ENCODE data around the gene MYL6B.
A peak's percentile ranks its signal among the peaks of the same experiment; 100 is the strongest.

The MYL6B gene

DNA sequence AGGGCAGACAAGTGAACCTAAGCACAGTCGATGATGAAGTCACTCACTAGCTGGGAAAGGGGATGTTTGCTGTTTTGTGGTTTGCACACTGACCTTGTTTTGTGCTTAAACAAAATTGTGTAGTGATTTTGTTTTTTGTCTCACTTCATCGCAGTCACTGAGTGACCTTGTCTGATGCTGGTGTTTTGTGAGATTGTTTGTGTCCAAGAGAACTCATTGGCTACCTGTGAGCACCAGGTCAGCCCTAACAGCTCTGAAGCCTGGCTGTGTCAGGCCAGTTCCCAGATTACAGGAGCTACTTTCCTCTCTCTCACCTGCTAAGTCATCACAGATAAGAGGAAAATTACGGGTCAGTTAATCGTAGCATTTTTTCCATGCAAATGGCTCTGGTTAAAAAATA lies 28.3 kb upstream of the MYL6B start:
- DNase-seq: no peak

DNA sequence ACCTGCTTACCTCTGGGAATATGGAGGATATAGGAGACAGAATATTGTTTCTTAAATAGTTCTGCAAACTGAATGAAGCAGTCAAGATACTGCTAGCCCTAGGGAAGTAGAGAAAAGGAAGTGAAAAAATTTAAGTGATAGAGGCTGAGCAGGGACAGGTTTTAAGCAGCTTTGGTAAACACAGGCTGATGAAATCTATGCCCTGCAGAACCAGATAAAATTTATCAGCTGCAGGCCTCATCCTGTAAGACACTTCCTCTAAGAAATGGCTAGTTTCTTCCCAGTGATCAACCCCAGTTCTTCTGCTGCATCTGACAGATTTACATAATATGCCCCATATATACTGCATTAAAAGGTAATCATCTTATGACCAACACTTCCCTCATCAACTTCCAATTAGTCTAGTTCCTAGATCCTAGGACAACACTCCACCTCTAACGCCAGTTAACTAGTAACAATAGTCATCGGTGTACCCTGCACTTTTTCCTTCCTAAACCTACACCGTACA lies 25.6 kb upstream of the MYL6B start:
- peak; percentile 92 for DNase-seq

DNA sequence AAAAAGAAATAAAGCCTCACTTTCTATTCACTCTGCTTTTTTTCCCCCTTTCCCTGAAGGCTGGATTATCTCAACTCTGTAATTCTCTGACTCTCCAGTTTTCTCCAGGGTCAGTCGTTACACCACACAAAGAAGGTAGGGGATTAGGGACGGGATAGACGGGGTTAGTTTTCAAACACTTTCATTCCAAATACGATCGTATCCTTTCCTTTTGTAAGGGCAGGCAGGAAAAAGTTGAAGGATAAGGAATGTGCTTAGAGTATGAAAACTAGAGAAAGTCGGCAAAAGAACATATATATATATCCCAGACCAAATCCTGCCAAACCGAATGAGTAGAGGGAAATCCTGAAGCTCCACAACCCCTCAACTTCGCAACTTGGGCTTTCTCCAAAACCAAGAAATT lies 24.9 kb upstream of the MYL6B start:
- DNase-seq: no peak

DNA sequence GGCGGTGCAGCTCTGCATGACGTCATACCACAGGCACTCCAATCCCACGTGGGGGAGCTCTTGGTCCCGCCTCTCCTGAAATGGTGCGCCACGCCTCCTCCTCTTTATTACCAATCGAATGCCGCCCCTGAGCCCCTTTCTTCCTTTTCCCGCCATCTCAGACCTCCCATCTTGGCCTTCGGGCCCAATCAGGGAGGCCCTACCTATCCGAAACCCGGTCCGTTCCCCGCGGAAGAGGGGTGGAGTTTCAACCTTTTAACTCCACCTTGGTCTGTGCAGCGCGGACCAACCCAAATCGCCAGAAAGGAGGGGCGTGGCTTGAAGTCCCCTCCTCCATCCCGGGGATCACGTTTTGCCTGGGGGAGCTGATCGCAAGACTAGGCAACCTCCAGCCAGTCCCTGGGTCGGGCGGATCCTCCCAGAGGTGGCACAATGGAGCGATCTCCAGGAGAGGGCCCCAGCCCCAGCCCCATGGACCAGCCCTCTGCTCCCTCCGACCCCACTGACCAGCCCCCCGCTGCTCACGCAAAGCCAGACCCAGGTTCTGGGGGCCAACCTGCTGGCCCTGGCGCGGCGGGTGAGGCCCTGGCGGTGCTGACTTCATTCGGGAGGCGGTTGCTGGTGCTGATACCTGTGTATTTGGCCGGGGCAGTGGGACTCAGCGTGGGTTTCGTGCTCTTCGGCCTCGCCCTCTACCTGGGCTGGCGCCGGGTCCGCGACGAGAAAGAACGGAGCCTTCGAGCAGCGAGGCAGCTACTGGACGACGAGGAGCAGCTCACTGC lies 24.3 kb upstream of the MYL6B start, which contains the start of gene ESYT1:
ESYT1 (plus strand) TSS at position 380 of the 782 bp plus-strand sequence; CDS start at position 433, 53 bp downstream.
- peak; percentile 100 for DNase-seq

DNA sequence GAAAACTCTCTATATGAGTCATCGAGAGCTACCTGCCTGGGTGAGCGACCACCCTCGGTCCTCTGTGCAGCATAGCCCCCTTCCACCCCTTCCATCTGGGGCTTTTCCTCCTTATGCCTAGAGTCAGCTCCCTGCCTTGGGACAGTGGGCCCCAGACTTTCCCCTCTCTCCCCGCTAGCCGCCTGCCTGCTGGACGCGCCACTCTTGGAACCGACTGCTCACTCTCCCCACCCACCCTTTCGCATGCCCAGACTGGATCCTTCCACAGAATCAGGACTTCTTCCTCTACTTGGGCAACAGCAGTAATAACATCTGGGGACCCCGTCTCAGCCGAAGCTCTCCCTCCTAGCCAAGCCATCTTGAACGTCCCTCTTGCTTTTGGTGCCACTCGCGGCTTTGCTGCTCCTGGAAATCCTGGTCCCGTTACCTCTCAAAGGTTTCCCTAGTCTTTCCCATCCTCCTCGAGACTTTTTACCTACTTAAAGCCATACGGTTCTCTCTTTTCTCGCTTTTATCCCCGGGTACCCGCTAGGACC lies 23.6 kb upstream of the MYL6B start:
- no peak for DNase-seq

DNA sequence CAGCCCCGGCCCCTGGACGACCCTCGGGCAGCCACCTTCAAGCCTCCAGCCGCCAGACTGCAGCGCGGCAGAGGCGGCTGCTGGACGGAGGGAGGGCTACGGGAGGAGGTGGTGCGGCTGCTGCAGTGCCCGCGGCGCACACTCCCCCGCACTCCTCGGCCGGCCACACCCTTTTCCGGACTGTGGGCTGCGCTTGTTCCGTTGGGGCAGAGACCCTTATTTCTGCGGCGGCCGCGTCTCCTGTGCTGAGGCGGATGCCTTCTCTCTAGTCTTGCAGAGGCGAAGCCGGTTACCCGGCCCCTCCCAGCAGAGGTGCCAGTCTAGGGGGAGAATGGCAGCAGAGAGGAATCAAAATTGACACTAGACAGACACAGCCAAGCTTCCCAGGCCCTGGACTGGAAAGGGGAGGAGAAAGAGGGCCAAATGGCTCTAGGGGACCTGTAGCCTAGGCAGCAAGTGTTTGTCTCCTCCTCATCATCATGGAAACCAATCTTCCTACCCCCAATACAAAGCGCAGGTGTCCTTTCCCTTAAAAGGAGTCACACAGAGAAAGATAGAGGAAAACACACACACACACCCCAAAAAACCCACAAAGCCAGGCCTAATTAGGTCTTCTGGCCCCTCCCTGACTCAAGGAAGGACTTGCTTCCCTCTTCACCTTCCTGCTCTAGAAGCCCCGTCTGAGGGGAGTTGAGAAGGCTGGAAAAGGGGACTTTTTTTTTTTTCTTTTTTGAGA lies 23.0 kb upstream of the MYL6B start:
- DNase-seq: peak; percentile 64

DNA sequence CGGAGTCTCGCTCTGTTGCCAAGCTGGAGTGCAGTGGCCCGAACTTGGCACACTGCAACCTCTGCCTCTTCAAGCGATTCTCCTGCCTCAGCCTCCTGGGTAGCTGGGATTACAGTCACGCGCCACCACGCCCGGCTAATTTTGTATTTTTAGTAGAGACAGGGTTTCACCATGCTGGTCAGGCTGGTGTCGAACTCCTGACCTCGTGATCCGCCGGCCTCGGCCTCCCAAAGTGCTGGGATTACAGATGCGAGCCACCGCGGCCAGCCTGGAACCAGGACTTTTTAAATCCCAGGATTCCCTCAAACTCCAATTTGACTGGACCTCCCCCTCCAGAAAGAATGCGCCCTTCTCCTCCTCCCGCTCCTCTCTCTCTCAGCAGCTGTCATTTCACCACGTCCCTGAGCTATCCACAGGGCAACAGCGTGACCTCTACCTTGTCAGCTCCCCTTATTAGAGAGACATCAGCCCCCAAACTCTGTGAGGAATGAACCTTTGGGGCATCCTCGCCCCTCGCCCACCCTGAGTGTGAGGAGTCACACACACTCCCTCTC lies 22.4 kb upstream of the MYL6B start:
- no peak for DNase-seq

DNA sequence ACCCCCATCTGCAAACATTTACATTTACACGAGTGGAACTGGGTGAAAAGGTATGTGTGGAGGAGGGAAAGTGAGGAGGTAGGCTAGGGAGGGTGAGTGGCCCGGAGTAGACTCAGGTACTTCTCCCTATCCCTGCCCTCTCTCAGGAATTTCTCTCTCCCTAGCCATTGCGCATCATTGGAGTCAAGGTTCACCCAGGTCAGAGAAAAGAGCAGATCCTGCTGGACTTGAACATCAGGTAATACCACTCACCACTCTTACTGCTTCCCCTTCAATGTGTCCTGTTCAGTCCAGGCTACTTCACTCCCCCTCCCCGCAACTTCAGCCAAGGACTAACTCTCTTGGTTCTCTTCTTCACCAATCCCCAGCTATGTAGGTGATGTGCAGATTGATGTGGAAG lies 21.5 kb upstream of the MYL6B start:
- DNase-seq: no peak

DNA sequence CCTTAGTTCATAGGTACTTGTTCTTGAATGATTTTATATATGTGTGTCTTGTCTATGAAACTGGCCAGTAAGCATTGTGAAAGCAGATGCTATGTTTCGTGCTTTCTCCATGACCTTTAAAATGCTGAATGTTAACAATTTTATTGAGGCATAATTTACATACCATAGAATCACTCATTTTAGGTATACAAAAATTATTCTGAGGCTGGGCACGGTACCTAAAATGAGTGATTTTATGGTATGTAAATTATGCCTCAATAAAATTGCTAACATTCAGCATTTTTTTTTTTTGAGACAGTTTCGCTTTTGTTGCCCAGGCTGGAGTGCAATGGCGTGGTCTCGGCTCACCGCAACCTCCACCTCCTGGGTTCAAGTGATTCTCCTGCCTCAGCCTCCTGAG lies 17.5 kb upstream of the MYL6B start:
- DNase-seq: no peak

DNA sequence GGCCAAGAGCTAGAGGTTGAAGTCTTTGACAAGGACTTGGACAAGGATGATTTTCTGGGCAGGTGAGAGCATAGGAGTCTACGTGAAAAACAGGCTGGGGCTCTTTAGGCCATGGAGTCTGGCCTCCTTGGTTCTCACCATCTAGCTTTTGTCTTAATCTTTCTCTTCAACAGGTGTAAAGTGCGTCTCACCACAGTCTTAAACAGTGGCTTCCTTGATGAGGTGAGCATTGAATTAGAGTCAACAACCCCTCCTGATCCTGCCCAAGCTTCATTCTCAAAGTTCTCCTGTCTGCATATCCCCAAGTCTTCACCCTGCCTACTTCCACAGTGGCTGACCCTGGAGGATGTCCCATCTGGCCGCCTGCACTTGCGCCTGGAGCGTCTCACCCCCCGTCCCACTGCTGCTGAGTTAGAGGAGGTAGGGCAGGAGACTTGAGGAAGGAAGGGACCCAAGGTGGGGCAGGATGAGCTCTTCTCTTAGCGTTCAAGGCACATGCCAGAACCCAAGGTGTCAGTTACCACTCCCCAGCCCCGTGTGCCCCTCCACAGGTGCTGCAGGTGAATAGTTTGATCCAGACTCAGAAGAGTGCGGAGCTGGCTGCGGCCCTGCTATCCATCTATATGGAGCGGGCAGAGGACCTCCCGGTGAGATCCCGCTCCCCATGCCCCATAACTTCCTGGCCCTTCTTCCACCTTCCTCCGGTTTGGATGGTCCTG lies 14.4 kb upstream of the MYL6B start:
- no peak for DNase-seq

DNA sequence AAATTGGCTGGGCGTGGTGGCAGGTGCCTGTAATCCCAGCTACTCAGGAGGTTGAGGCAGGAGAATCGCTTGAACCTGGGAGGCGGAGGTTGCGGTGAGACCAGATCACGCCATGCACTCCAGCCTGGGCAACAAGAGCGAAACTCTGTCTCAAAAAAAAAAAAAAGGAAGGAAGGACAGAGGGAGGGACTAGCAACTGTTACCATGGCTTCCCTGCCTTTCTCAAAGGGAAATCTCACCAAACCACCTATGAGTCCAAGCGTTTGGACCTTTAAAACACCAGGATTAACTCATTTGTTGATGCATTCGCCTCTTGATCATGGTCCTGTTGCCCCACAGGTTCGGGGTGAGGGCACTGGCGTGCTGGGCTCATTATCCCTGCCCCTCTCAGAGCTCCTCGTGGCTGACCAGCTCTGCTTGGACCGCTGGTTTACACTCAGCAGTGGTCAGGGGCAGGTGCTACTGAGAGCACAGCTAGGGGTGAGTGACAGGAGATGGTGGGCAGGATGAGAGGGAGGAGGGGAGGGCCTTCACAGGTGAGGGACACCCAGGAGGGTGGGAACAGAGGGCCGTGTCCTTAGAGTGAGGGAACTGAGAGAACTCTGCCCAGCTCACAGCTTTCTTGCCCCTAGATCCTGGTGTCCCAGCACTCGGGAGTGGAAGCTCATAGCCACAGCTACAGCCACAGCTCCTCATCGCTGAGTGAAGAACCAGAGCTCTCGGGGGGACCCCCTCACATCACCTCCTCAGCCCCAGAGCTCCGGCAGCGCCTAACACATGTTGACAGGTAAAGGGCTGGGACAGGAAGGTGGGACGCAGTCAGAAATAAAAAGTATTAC lies 10.2 kb upstream of the MYL6B start:
- peak; percentile 34 for DNase-seq

DNA sequence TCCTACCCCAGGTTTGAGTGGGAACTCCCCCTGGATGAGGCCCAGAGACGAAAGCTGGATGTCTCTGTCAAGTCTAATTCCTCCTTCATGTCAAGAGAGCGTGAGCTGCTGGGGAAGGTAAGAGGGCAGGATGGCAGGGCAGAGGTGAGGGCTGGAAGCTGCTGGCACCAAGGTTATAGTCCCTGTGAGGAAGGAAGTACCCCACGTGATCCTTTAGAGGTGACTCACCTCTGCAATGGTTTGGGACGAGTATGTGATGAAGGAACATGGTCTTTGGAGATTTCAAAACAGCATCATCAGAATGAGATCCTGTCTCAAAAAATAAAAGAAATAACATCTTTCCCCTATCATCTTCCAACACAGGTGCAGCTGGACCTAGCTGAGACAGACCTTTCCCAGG lies 9.2 kb upstream of the MYL6B start:
- no peak for DNase-seq

DNA sequence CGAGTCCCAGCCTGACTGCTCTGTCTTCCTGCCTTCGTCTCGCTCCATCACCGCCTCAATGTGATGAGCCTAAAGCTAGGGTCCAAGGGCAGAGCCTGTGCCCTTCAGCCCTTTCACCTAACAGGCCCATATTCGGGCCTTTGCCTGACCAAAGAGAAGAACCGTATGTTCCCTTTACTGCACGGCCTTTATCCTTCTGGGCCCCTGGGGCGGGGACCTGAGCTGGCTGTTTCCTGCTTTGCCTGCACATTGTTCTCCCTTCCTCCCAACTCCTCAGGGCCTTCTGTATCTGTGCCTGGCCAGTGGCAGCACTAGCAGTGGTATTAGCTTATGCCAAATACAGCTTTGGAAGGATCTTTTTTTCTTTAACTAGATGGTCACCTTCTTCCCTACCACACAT lies 8.5 kb upstream of the MYL6B start:
- DNase-seq: no peak

DNA sequence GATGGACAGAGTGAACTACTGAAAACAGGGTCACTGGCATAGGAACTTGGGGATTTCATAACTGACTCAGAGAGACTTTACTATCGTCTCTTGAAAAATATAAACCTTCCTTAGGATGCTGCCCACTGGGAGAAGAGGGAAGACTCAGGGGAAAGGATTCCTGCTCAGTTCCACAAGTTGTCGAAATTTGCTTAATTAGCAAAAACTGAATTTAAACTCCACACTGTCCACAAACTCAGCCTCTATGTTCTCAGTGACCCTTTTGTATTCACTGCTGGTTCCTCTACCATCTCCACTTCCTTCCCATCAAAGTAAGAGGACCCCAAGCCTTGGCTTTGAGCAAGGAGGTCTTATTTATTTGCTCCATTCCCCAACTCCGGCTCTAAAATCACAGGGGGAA lies 7.2 kb upstream of the MYL6B start:
- DNase-seq: no peak

DNA sequence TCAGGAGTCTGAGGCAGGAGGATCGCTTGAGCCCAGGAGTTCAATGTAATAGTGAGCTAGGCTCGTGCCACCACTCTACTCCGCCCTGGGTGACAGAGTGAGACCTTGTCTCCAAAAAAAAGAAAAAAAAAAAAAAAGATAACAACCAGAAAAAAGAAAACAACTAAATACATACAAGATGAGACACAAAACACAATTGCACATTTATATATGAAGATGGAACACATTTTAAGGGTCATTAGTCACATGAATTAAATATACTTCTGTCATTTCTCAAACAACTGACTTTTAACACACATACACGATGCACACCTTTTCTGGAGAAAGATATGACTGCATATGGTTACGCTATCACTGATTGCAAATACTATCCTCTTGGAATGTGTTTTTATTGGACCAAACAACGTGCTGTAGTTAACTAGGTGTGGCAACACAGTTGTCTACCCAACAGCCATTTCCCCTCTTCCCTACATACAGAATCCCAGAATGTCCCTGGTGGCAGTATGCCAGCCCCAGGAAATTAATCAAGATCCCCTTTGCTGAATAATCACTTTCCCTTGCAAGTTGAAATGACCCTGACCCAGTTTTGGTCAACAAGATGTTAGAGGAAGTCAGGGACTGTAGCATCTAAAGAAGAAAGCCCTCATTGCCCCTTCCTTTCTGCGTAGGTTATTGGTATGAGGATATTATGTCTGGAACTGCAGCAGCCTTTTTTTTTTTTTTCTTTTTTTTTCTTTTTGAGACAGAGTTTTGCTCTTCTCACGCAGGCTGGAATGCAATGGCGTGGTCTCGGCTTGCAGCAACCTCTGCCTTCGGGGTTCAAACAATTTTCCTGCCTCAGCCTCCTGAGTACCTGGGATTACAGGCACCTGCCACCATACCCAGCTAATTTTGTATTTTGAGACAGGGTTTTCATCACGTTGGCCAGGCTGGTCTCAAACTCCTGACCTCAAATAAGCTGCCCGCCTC lies 5.6 kb upstream of the MYL6B start:
- DNase-seq: no peak

DNA sequence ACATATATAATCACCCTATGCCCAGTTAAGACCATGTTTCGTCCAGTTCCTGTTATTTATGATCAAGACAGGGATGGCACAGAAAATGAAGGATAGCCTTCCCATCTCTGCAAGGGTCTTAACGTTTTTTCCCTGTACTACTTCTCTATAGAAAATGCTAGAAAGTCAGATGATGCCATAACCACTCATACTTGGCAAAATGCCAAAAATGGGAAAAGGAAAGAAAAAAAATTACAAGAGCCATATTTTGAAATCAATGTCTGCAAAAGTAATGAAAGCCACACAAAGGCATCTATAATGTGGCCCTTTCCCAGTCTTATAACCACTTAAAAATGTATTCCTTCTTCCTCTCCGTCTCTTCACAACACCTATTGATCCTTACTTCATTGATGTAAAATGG lies 1.8 kb upstream of the MYL6B start:
- peak; percentile 52 for DNase-seq

DNA sequence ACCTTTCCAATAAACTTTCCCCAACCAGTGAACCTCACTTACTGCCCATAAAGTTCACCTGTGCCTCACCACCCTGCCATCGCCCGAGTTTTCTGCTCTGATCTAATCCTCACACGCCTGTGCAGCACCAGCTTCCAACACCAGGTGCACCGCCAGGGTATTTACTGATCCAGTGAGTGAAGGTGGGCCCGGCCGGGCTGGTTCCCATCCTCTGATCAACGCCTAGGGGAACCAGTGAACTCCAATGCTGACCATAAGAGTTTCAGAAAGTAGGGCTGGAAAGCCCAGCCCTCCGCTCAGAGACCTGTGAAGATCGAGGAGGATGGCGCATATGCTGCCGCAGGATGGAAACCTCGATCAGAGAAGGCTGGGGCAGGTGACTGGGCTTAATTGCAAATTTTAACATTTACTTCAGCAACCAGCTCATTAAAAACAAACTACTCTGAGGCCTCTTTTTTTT lies 685 bp upstream of the MYL6B start:
- DNase-seq: peak; percentile 56

DNA sequence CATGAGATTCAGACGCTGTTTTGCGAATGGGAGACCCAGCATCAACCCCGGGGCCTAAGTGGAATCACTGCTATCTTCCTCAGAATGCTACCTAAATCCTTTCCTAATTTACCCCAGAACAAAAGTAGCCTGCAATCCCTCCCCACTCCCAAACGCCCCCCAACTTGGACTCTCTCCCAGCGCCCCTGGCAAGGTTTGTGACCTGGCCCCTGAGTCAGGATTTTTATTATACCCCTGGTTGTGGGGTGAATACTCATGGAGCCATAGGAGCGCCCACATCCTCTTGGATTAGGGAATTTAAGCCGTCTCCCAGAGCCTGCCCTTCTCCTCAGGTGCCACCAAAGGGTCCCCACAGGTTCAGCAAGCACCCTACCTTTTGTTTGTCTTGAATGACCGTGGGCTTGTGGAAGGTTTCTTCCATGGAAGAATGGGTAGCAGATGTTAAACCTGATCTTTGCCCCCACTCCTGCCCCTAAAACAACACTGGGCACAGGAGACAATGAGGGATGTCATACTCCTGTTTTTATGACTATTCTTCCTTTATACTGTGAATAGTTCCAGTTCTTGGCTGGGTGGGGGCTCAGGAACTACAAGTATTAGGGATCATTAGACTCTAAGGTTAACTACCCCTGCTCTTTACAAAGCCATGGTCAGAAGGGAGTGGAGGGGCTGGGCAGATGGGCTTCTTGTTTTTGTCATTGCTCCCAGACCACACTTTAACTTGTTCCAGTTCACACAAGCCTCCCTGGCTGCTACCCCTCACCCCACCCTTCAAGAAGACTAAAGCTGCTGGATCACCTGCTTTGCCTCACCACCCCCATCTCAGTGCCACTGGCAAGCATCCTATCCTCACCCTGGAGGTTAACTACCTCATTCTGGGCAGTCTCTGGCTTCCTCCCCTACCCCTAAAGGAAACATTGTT lies 630 bp downstream of the MYL6B start:
- no peak for DNase-seq

DNA sequence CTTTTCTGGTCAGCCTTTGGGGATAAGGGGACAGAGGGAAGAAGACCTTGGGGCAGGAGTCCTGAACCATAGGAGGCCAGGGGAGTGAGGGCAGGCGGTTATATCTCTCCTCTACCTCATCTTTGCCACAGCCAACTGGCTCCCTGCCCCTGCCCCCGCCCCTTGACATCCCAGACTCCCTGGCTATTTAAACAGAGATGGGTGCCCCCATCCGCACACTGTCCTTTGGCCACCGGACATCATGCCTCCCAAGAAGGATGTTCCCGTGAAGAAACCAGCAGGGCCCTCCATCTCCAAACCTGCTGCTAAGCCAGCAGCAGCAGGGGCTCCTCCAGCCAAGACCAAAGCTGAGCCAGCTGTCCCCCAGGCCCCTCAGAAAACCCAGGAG lies 1.3 kb downstream of the MYL6B start:
- no peak for DNase-seq
